Natural killer cell (primary cell): ENCODE data around the gene TRIM42. TPM values are rescaled to one million over a fixed set of nuclear protein-coding genes. Genes with fewer than 3 reads are reported as not detected.

ENCODE experiments used
- ATAC-seq, 3 donors: fragments of 150-1000 bp in 2 of 3; fragments of 200-7000 bp in 1 of 3; cut with Tn5 transposase; 1 replicate in 1 of 3; 2 replicates in 2 of 3; pipeline ENCODE4 v1.10.0; 2021; ENCODE audit warnings: mild to moderate bottlenecking in 2 of 3, moderate library complexity in 2 of 3
- DNase-seq, 2 donors: peaks; one replicate each; pipeline versions ENCODE4 v3.0.0 to v3.0.0-alpha.2; 2013 to 2021; ENCODE audit warnings: mixed read lengths in 1 of 2
- H3K27ac ChIP-seq: one replicate; pipeline ENCODE4 v1.5.1; 2013; ENCODE audit warnings: mild to moderate bottlenecking, low read length
- H3K27me3 ChIP-seq: one replicate; pipeline ENCODE4 v1.6.1; 2013; ENCODE audit warnings: low read length; ENCODE audit not compliant: control insufficient read depth, insufficient read depth
- H3K36me3 ChIP-seq: one replicate; pipeline ENCODE4 v1.6.1; 2013; ENCODE audit warnings: low read length; ENCODE audit not compliant: control insufficient read depth, insufficient read depth
- H3K4me1 ChIP-seq: one replicate; pipeline ENCODE4 v1.6.1; 2013; ENCODE audit warnings: low read length; ENCODE audit not compliant: control insufficient read depth, insufficient read depth
- H3K4me3 ChIP-seq: one replicate; pipeline ENCODE4 v1.5.1; 2013; ENCODE audit warnings: low read length
- H3K9me3 ChIP-seq: one replicate; pipeline ENCODE4 v1.6.1; 2013; ENCODE audit warnings: low read length; ENCODE audit not compliant: control insufficient read depth, insufficient read depth
- H3K27ac Mint-ChIP-seq, 2 donors: one replicate each; pipeline ENCODE4 v1.8.0; 2022; ENCODE audit warnings: mild to moderate bottlenecking in 2 of 2, mixed read lengths in 2 of 2, moderate library complexity in 1 of 2
- H3K27me3 Mint-ChIP-seq, 2 donors: one replicate each; pipeline ENCODE4 v1.8.0; 2022; ENCODE audit warnings: low read depth in 2 of 2, mixed read lengths in 2 of 2
- H3K36me3 Mint-ChIP-seq: one replicate; pipeline ENCODE4 v1.8.0; 2022; ENCODE audit warnings: mixed read lengths
- H3K4me1 Mint-ChIP-seq, 2 donors: one replicate each; pipeline ENCODE4 v1.8.0; 2022; ENCODE audit warnings: mixed read lengths in 2 of 2
- H3K4me3 Mint-ChIP-seq: one replicate; pipeline ENCODE4 v1.8.0; 2022; ENCODE audit warnings: mild to moderate bottlenecking, moderate library complexity, mixed read lengths
- H3K9me3 Mint-ChIP-seq, 2 donors: one replicate each; pipeline ENCODE4 v1.8.0; 2022; ENCODE audit warnings: mixed read lengths in 2 of 2
- CTCF ChIP-seq: fragments of 200-600 bp; IDR thresholded peaks from one replicate; pipeline ENCODE4 v1.8.0; 2022; ENCODE audit warnings: antibody characterized with exemption
- WGBS: methylation state at CpG from one replicate; pipeline ENCODE4 v1.1.7; 2013; ENCODE audit warnings: missing lambda C conversion rate; ENCODE audit not compliant: insufficient coverage; 5-methylcytosine and 5-hydroxymethylcytosine counted together
- intact Hi-C: fragments of 100-400 bp; cut with micrococcal nuclease; formaldehyde crosslinking; loops from one replicate; pipeline ENCODE4 v1.14.2; 2022
- total RNA-seq, 4 donors: library from RNA; stranded (reverse); fragments of 120-200 nt in 1 of 4; gene quantifications; one replicate each; pipeline versions ENCODE4 v1.2.3 to v1.2.4, GENCODE V29; 2013 to 2022

The TRIM42 gene
- total RNA-seq, 3 donors from 2014 or later (not counting 1 experiment from before 2014, with no cell fraction given) = not detected

- H3K9me3 Mint-ChIP-seq = peaks cover 0 to 2% of the 10 kb centered on the region in 2 donors
- H3K27me3 Mint-ChIP-seq = peaks cover 13 to 17% of the 10 kb centered on the region in 2 donors
- H3K27me3 ChIP-seq = no peaks in the 10 kb centered on the region
- H3K36me3 ChIP-seq = no peaks in the 10 kb centered on the region
- no peak overlapping the region for H3K27ac Mint-ChIP-seq
- WGBS = 93% methylated on average over 3 of the region's 3 CpGs
- no peaks in the 10 kb centered on the region for H3K9me3 ChIP-seq
- no peak for TF ChIP-seq CTCF
- ATAC-seq = no peak
- no peak for DNase-seq
- H3K27ac ChIP-seq = no peak overlapping the region
- intact Hi-C loops = loop anchor here (10.0 kb wide), 1 partner anchor 1309 kb away; no protein-coding TSS in a partner anchor
- no peak overlapping the region for H3K4me3 Mint-ChIP-seq
- no peak overlapping the region for H3K4me3 ChIP-seq
- no peaks in the 10 kb centered on the region for H3K4me1 Mint-ChIP-seq
- H3K4me1 ChIP-seq = no peaks in the 10 kb centered on the region
- no peaks in the 10 kb centered on the region for H3K36me3 Mint-ChIP-seq
These were observed 55.8 kb downstream of the TRIM42 start for GRCh38 chr3:140733623-140734022.

- DNase-seq = peak in 1 of 2 donors; percentile 7
- H3K4me3 Mint-ChIP-seq = no peak overlapping the region
These were observed 59.1 kb downstream of the TRIM42 start for GRCh38 chr3:140736863-140737460.

GRCh38 chr3:140742116-140742515, 64.3 kb downstream of the TRIM42 start:
- TF ChIP-seq CTCF = no peak
- no peak for ATAC-seq
- Histone ChIP-seq H3K9me3 (no peaks in the 10 kb centered on the region), H3K36me3 (no peaks in the 10 kb centered on the region), H3K27me3 (no peaks in the 10 kb centered on the region), H3K27ac (no peak overlapping the region), H3K4me1 (no peaks in the 10 kb centered on the region), H3K4me3 (no peak overlapping the region)
- intact Hi-C loops = no loop called here
- H3K9me3 Mint-ChIP-seq = no peaks in the 10 kb centered on the region
- no peaks in the 10 kb centered on the region for H3K4me1 Mint-ChIP-seq
- DNase-seq = no peak
- 85% methylated on average over 2 of the region's 2 CpGs for WGBS
- no peaks in the 10 kb centered on the region for H3K36me3 Mint-ChIP-seq
- no peak overlapping the region for H3K4me3 Mint-ChIP-seq
- H3K27me3 Mint-ChIP-seq = peaks cover 14 to 21% of the 10 kb centered on the region in 2 donors
- H3K27ac Mint-ChIP-seq = no peak overlapping the region

More at GRCh38 chr3:140736863-140737460, 59.1 kb downstream of the TRIM42 start:
- Histone ChIP-seq H3K27ac (no peak overlapping the region), H3K27me3 (no peaks in the 10 kb centered on the region), H3K36me3 (no peaks in the 10 kb centered on the region), H3K4me1 (no peaks in the 10 kb centered on the region), H3K4me3 (no peak overlapping the region), H3K9me3 (no peaks in the 10 kb centered on the region)
- Mint-ChIP-seq H3K27me3 (peaks cover 13 to 16% of the 10 kb centered on the region in 2 donors), H3K4me1 (no peaks in the 10 kb centered on the region), H3K9me3 (peaks cover 0 to 2% of the 10 kb centered on the region in 2 donors), H3K27ac (no peak overlapping the region), H3K36me3 (no peaks in the 10 kb centered on the region)
- no peak for TF ChIP-seq CTCF
- 46% methylated on average over 4 of the region's 5 CpGs for WGBS
- ATAC-seq = no peak
- intact Hi-C loops = loop anchor here (10.0 kb wide), 1 partner anchor 1312 kb away; no protein-coding TSS in a partner anchor

GRCh38 chr3:140748171-140748570, 70.3 kb downstream of the TRIM42 start:
- Mint-ChIP-seq H3K36me3 (no peaks in the 10 kb centered on the region), H3K27me3 (peaks cover 12 to 28% of the 10 kb centered on the region in 2 donors), H3K4me1 (no peaks in the 10 kb centered on the region), H3K9me3 (peaks cover 0 to 2% of the 10 kb centered on the region in 2 donors), H3K27ac (no peak overlapping the region), H3K4me3 (no peak overlapping the region)
- Histone ChIP-seq H3K27ac (no peak overlapping the region), H3K4me3 (no peak overlapping the region), H3K9me3 (no peaks in the 10 kb centered on the region), H3K27me3 (no peaks in the 10 kb centered on the region), H3K4me1 (no peaks in the 10 kb centered on the region), H3K36me3 (no peaks in the 10 kb centered on the region)
- TF ChIP-seq CTCF = no peak
- intact Hi-C loops = no loop called here
- 40% methylated on average over 3 of the region's 3 CpGs for WGBS
- no peak for DNase-seq
- no peak for ATAC-seq
